NCI-H2196 (cell line): Measurements from ENCODE around the gene JMJD8.
A peak's percentile ranks its signal among the peaks of the same experiment; 100 is the strongest.

Source experiments
- DNase-seq: peaks from one replicate; lab custom pipeline; 2025; ENCODE audit not compliant: unreplicated experiment; lab: John Stamatoyannopoulos, UW

JMJD8 gene

GRCh38 chr16:710500-711075, 26.5 kb upstream of the JMJD8 start:
- no peak for DNase-seq

GRCh38 chr16:709566-710499, 25.7 kb upstream of the JMJD8 start:
- DNase-seq = peak; percentile 94

- no peak for DNase-seq
These were observed 24.8 kb upstream of the JMJD8 start for GRCh38 chr16:708959-709358.

GRCh38 chr16:708019-708418, 23.9 kb upstream of the JMJD8 start:
- DNase-seq = no peak

- DNase-seq = no peak
These were observed 23.0 kb upstream of the JMJD8 start for GRCh38 chr16:707062-707538.

GRCh38 chr16:706189-707061, 22.3 kb upstream of the JMJD8 start:
- DNase-seq = no peak

- DNase-seq = peak; percentile 91
These were observed 21.5 kb upstream of the JMJD8 start, which contains the start of gene FBXL16 for GRCh38 chr16:705431-706188. FBXL16 (minus strand) TSS chr16:705801; CDS start chr16:697405, 8,396 bp downstream.

- peak; percentile 42 for DNase-seq
These were observed 20.6 kb upstream of the JMJD8 start for GRCh38 chr16:704552-705380.

GRCh38 chr16:704047-704446, 19.9 kb upstream of the JMJD8 start:
- no peak for DNase-seq

GRCh38 chr16:703406-703805, 19.3 kb upstream of the JMJD8 start:
- no peak for DNase-seq

GRCh38 chr16:702341-702740, 18.2 kb upstream of the JMJD8 start:
- DNase-seq = no peak

GRCh38 chr16:700684-701584, 16.8 kb upstream of the JMJD8 start:
- no peak for DNase-seq

- DNase-seq = no peak
These were observed 15.0 kb upstream of the JMJD8 start for GRCh38 chr16:698911-699671.

- DNase-seq = peak; percentile 96
These were observed 11.4 kb upstream of the JMJD8 start for GRCh38 chr16:695355-696089.

GRCh38 chr16:694863-695354, 10.8 kb upstream of the JMJD8 start:
- no peak for DNase-seq

- DNase-seq = no peak
These were observed 10.2 kb upstream of the JMJD8 start for GRCh38 chr16:694187-694862.
